HG03108 (cell line): ENCODE measurements around the gene SLC44A3.
A peak's percentile ranks its signal among the peaks of the same experiment; 100 is the strongest.
"Not testable (repeated sequence)": the region's sequence is repeated elsewhere in the genome, so short reads cannot be mapped to it uniquely, and the experiment has no call there.

Experiments
- ATAC-seq: cut with Tn5 transposase; IDR thresholded peaks from one replicate; pipeline ENCODE4 v1.9.1; 2021; ENCODE audit warnings: moderate library complexity; ENCODE audit not compliant: unreplicated experiment

Gene SLC44A3

DNA sequence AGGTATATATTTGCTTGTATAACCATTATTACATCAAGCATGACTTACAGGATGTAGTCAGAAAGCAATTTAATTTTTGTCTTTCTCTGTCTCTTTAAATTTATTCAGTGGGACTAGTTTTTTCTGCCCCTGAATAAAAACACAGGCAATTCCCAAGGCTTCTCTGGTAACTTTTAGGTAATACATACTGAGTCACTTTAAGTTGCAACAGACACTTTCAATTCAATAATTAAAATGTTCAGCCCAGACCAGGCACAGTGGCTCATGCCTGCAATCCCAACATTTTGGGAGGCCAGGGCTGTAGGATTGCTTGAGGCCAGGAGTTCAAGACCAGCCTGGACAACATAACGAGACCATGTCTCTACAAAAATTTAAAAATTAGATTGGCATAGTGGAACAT is 12.3 kb downstream of the SLC44A3 start:
- ATAC-seq, result no peak

DNA sequence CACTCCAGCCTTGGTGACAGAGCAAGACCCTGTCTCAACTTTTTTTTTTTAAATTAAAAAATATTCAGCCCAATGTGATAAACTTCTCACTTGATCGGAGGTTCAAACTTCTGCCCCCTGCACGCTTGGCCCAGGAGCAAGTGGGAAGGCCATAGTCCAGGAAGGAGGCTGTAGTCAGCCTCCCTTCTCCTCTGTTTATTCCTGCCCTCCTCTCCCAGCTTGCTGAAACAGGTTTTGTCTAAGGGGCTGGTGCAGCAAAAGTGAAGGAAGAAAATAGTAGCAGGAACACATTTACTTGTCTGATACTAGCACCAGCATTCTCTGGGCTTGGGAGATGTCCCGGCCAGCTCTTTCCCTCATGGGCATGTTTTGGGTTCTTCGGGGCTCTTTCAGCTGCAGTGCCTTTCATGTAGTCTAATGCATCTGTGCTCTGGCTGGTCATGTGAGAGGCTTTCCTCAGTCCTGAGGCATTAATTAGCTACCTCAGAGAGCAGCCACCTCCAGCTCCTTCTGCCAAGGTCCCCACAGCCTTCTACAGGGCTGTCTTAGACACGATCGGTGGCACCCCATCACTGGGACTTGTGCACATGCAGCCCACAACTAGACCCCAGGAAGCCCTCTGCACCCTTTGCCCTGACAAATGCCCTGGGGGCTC is 12.9 kb downstream of the SLC44A3 start:
- ATAC-seq, result no peak

DNA sequence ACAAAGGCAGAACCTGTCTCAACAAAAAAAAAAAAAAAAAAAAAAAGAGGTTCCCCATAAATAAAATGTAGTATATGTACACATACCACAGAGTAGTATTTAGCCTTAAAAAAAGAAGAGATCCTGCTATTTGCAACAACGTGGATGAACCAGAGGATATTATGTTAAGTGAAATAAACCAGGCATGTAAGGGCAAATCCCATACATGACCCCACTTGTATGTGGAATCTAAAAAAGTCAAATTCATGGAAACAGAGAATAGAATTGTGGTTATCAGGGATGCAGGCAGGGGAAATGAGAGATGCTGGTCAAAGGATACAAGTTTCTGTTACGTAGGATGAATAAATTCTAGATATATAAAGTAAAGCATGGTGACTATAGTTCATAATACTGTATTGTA is 16.7 kb downstream of the SLC44A3 start:
- ATAC-seq, result no peak

DNA sequence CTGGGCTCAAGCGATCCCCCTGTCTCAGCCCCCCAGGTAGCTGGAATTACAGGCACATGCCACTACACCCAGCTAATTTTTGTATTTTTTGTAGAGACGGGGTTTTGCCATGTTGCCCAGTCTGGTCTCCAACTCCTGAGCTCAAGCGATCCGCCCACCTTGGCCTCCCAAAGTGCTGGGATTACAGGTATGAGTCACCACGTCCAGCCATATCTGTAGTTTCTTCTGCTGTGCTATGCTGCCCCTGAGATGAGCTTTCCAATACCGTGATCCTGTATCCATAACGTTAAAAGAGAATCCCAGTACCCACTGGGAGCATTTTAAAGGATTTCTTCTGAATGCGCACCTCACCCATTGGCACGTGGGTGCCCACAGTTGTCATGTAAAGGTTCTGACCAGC is 20.2 kb downstream of the SLC44A3 start:
- not testable (repeated sequence) for ATAC-seq

DNA sequence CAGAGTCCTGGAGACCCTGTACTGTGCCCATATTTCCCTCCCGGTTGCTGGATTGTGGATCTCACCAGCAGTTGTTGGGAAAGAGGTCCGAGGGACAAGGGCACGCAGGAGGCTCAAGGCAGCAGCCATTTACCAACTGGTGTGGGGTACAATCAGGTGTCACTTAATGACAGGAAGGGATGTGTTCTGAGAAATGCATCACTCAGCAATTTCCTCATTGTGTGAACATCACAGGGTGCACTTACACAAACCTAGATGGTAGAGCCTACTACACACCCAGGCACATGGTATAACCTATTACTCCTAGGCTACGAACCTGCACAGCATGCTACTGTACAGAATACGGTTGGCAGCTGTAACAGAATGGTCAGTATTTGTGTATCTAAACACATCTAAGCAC is 20.7 kb downstream of the SLC44A3 start:
- ATAC-seq, result no peak

DNA sequence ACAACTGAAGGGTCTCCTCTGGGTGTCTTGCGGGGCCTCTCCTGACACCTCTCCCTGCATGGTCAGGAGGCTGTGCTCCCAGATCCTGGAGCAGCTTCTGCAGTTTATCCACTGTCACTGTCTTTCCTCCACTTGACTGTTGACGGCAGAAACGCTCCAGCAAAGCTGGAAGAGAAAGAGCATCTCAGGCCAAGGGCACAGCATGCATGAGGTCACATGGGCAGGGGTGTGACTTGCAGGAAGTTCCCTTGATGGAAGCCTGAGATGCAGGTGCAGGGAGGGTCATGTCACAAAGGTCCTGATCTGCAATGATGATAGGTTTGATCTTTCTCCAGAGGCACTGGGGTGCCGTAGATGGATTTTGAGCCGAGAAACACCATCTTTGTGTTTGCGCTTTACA is 23.3 kb downstream of the SLC44A3 start:
- no peak for ATAC-seq

DNA sequence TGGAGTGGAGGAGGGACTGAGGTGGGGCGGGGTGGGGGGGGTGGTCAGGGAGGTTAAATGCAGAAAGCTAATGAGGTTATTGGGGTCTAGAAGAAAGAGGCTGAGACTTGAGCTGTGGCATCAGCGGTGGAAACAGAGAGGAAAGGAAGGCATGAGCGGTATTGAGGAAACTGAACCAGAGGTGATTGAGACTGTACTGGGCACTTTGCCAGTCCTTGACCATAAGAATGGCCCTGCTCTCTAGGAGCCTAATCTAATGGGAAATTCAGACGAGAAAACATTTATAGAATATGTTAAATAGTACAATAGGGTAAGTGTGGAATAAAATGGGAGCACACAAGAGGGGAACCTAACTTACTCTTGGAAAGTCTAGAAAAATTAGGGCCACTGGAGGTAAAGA is 23.7 kb downstream of the SLC44A3 start:
- ATAC-seq, result no peak

DNA sequence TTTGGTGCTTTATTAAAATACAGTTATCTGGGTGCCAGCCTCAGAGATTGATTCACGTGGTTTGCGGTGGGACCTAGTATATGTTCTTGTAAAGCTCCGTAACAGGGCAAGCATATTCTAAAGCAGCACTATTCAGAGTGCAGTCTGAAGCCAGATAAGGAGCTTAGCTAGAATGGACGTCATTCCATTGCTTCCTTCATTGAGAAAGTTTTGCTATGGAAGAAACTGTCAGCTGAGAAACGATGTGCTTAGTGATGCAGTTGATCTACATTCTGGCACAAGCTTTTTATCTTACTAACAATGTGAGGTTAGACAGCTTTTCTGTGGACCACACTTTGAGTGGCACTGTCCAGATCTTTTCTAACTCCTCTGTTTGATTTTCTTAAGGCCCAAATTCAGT is 26.2 kb downstream of the SLC44A3 start:
- ATAC-seq, result no peak

DNA sequence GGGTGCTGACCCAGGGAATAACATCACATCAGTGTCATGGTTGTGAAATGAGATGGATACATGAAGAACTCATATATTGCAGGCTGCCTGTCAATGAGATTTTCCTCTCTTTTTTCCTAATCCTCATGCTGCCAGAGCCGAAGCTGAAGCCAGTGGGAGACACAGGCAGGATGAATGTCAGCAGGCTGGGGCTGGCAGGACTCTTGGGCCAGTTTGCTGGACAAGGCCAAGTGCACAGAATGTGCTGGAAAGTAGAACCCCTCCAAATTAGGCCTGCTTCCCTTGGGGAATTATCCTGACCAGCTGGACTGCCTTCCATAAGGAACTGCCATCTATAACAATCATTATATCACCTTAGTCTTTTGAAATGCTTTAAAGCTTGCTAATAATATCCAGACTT is 31.4 kb downstream of the SLC44A3 start:
- no peak for ATAC-seq

DNA sequence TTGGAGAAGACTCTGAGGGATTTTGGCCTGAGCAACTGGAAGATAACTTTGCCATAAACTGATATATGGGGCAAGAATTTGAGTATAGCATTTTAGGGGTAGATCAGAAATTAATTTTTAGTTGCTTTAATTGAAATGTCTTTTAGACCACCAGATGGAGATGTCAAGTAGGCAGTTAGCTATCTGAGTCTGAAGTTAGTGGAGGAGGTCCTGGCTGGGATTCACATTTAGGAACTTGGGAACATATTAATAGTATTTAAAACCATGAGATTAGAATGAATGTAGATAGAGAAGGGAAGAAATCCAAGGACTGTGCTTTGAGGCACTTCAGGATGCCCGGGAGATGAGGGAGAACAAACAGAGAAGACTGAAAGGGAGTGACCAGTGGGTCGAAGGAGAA is 32.6 kb downstream of the SLC44A3 start:
- no peak for ATAC-seq

DNA sequence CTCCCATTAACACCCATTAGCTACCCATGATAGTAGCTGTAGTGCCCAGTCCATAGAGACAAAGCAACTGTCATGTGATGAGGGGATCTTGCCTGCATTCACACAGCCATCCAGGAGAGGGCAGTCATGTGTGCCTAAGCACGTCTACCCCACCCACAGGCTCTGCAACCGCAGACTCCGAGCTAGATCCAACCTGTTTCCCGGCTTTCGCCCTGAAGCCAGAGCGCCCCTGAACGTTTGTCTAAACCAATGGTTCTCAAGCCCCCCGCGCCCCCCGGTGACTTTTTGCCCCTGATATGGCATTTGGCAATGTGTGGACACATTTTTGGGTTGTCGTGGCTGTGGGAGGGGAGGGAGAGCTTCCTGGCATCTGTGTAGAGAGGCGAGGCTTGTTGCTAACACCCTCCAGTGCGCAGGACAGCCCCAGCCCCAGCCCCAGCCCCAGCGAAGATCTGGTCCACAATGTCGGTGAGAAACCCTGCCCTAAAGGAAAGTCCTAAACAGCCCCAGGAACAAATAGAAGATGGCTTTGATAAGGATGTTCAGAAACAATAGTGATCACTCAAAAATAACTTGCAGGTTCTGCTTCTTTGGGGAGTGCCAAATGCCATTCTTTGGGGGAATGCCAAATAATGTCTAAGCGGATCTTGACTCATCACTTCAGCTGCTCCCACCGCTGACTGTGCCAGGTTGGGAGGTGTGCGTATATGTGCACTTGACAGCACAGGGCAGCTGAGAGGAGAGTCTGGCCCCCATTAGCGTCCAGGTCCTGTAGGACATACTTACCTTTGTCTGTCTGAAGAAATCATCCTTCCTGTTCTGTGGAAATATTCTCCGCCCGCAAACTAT is 34.5 kb downstream of the SLC44A3 start:
- ATAC-seq, result peak; percentile 100

DNA sequence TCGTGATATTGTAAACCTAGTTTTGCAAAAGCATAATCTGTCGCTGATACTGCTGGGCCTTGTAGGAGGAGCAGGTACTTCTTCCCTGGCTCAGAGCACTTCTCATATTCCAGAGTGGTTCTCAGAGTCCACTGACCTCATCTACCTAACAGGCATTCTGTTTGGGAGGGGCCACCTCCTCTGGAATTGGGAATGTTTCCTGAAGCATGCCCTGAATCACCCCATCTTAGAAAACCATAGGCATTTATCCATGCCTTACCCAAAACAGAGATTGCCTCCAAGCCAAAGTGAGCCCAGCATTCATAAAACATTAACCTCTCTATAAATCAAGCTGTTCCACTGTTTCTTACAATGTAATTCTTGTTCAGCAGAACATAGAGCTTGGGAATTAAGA is 35.1 kb downstream of the SLC44A3 start:
- ATAC-seq, result no peak

DNA sequence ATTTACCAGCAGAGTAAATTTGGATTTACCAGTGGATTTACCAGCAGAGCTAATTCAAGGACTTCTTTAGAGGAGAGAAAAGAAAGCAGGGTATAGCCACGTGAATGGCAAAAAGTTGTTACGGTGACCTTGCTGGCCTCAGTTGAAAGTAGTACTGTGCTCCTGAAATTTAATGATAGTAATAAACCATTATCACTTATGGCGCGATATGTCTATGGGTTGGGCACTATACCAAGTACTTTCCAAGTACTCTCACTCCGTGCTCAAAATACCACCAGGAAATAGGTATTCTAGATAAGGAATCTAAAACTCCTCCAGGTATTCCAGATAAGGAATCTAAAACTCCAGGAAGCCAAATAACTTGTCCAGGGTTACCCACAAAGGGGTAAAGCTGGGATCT is 35.8 kb downstream of the SLC44A3 start:
- ATAC-seq, result no peak

DNA sequence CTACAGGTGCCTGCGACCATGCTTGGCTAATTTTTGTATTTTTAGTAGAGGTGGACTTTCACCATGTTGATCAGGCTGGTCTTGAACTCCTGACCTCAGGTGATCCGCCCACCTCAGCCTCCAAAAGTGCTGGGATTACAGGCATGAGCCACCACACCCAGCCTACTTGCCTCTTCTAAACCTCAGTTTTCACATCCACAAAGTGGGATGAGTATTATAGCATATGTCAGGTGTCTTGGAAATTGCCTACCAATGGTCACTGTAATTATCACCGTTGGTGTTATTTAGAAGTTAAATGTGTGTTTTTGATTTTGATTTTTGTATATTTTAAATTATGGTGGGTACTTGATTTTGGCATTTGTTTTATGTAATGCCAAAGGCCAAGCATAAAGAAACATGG is 36.7 kb downstream of the SLC44A3 start:
- no peak for ATAC-seq

DNA sequence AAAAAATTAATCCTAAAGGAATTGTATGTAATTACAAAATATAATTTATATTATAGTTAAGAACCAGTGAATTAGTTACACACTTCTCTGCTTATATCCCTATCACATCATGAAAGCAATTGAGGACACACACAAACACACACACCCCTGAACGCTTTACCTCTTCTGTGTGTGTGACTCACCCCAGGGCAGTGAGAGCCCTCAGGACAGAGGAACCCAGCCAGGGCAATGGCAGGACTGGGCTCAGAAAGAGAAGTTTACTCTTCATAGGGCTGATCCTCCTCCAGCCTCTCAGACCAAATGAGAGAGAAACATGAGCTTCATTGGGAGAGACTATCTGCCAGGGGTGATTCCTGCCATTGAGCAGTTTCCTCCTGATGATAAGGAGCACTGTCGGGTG is 38.1 kb downstream of the SLC44A3 start:
- ATAC-seq, result no peak

DNA sequence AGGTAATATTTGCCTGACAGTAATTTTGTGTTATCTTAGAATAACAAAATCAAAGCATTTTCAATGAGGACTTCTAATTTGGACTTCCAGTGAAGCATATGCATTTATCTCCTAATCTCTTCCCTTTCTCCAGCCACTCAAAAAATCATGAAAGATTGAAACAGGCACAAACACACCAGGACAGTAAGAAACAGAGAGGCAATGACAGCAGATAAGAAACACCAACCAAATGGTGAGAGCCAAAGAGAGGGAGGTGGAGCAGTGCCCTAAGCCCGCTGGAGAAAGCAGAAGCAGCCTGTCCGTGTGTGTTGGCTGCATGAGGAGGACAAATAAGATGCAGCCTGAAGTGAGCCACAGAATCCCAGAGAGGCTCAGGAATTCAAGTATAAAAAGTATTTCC is 39.0 kb downstream of the SLC44A3 start:
- no peak for ATAC-seq

DNA sequence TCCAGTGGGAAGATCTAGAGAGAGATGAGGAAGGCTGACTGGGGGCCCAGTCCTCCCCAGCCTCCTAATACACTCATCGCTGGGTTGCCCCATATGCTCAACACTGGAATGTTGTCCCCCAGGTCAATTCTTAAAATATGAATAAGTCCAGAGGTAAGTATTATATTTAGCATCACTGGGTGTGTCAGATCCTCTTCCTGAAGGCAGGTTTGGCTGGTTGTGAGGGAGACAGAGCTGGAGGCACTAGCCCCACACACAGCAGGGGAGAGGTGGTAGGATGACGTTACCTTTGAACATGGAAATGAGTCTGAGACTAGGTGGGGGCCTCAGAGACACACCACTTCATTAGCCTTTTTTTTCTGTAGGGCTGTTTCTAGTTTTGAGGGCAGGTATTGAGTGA is 42.6 kb downstream of the SLC44A3 start:
- no peak for ATAC-seq

DNA sequence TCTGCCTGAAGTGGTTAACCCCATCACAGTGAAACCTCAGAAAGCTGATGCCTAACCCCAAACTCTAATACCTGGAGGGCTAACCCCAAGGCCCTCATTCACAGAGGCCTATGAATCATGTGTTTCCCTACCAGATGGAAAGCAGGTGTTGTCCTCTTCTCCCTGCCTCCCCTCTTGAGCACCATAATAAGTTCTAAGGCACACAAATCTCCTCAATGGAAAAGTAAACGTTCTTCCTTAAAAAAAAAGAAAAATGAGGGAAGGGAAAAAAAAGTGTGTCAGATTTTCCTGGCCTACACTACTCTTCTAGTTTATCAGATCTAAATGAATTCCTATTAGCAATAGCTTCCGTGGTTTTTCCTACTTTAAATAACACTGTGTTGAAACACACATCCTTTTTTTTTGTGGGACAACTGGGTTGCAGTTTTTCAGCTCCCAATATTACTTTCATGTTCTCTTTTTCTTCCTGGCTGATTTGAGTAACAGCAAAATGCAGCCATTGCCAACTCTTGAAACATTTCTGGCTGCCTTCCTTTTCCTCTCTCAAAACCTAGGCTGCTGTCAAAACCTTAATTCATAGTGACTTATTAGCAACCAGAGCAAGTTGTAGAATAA is 43.2 kb downstream of the SLC44A3 start:
- no peak for ATAC-seq

DNA sequence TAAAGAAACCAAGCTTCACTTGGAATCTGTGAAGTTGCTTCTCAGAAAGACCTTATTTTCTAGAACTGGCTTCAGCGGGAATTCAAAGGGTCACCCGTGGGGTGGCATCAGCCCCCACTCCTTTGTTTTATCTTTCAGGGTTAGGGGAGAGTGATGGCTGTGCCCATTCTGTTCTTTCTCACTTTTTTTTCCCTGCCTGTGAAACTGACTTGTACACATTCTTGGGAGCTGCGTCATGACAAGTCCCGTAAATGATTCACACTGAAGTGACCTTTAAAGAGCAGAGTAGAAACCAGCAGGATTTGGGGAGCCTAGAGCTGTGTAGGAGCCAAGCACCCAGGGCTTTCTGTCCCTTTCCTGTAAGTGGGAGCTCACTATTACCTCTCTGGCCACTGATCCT is 43.8 kb downstream of the SLC44A3 start:
- no peak for ATAC-seq

DNA sequence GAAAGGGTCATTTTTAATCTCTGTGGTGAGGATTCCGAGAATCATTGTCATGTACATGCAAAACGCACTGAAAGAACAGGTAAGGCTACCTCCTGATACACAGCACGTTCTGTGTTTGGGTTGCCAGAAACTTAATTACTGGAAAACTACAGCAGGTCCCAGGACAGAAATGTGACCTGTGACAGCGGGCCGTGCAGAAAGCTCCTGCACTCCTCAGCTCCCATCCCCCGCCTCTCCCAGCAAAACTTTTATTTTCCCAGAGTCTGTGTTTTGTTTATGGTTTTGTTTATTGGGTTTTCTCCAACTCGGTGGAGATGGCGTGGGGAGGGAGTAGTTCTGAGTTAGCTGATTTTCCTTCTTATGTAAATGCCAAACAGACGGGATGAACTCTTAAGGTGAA is 44.7 kb downstream of the SLC44A3 start:
- ATAC-seq, result no peak

DNA sequence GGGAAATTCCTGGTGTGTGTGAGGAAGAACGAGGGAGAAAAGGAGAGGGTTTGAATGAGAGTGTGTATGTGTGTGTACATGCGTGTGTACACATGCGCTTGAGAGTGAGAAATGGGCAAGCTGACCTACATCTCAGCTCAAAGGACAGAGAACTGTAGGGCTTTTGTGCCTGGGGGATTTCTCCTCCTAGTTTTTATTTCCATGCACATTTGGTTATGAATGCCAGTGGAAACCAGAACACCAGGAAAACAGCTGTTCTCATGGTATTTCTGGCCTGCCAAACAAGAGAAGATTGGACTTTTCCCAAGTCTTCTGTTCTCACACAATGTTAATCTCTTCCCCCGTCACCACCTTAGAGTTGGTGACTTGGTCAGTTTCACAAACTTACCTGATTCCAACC is 45.2 kb downstream of the SLC44A3 start:
- no peak for ATAC-seq

DNA sequence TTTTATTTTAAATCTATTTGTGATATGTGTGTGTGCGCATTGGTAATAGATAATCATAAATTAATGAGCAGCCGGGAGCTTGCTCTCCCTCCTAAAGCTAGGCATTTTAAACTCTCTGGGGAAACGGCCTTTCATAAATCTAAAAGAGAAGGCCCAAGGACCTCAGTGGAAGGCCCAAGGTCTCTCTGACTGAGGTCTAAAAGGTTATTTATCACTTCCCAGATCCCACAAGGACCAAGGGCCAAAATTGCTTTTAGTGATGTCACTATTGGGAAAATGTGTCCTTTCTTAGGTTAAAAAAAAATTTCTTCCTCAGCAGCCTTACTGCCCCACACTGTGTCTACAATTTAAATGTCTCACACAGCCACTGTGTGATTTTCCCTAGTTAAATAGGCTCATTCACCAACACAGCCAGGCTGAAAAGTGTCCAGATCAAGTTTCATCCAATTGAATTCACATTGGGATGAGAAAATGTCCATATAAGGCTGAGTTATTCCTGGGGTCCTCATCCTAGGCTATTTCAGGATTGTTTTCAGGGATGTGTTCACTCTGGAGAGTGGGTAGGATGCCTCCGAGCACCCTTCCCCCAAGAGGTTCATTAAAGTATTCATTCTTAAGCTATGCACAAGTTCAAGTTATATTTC is 46.1 kb downstream of the SLC44A3 start:
- ATAC-seq, result no peak
